ENCODE measurements around the gene ISOC2. TPM values are rescaled to one million over a fixed set of nuclear protein-coding genes. Genes with fewer than 3 reads are reported as not detected.
A peak's percentile ranks its signal among the peaks of the same experiment; 100 is the strongest.

Gene ISOC2
- total RNA-seq, 6 experiments from 2014 or later = 60.1 to 81.4 (median 66.8) TPM

- no peak for TF ChIP-seq CTCF (IDR thresholded peaks at IDR 0.05)
- DNase-seq = no peak
- peaks cover 16% of the 10 kb centered on the region for H3K27me3 Mint-ChIP-seq (ENCODE audit: insufficient read depth)
- peak overlapping the region; percentile 80 for H3K27ac Mint-ChIP-seq
- H3K4me1 Mint-ChIP-seq (ENCODE audit: low read depth) = peaks cover 33% of the 10 kb centered on the region
- H3K9me3 Mint-ChIP-seq = peaks cover 4% of the 10 kb centered on the region; the same call in 1 of the 2 replicates
- peak overlapping the region; percentile 91 for H3K4me3 Mint-ChIP-seq
- peaks cover 36% of the 10 kb centered on the region for H3K36me3 Mint-ChIP-seq (ENCODE audit: low read depth)
These were observed 55.2 kb downstream of the ISOC2 start for GRCh38 chr19:55406091-55406825.

- DNase-seq = no peak
- peak overlapping the region; percentile 80 for H3K27ac Mint-ChIP-seq
- no peak for TF ChIP-seq CTCF (IDR thresholded peaks at IDR 0.05)
- H3K4me1 Mint-ChIP-seq (ENCODE audit: low read depth) = peaks cover 33% of the 10 kb centered on the region
- H3K9me3 Mint-ChIP-seq = peaks cover 4% of the 10 kb centered on the region; the same call in 1 of the 2 replicates
- peaks cover 38% of the 10 kb centered on the region for H3K36me3 Mint-ChIP-seq (ENCODE audit: low read depth)
- peaks cover 16% of the 10 kb centered on the region for H3K27me3 Mint-ChIP-seq (ENCODE audit: insufficient read depth)
- peak overlapping the region; percentile 91 for H3K4me3 Mint-ChIP-seq
These were observed 55.8 kb downstream of the ISOC2 start for GRCh38 chr19:55405638-55406037.

Other genes starting within 250 kb of the ISOC2 start
- gene TMEM86B, start 232.9 kb downstream of the ISOC2 start, total RNA-seq (2021; fragmentation: NEBNext Ultra II Directional; extraction: Animal tissue kit (Norgen Biotek cat#: 25700)) = 1 to 10 TPM; 1.8 to 2.7 (median 2.0) TPM
- 10 to 100 TPM; 85.8 to 93.7 (median 88.9) TPM for gene PPP6R1, start 202.6 kb downstream of the ISOC2 start, total RNA-seq (2021; fragmentation: NEBNext Ultra II Directional; extraction: Animal tissue kit (Norgen Biotek cat#: 25700))
- 10 to 100 TPM; 37.5 to 43.1 (median 42.5) TPM for gene HSPBP1, start 181.5 kb downstream of the ISOC2 start, total RNA-seq (2021; fragmentation: NEBNext Ultra II Directional; extraction: Animal tissue kit (Norgen Biotek cat#: 25700))
- gene BRSK1, start 177.6 kb downstream of the ISOC2 start, total RNA-seq (2021; fragmentation: NEBNext Ultra II Directional; extraction: Animal tissue kit (Norgen Biotek cat#: 25700)) = 10 to 100 TPM; 10.9 to 12.0 (median 11.3) TPM
- not detected for gene TMEM150B, start 136.3 kb downstream of the ISOC2 start, total RNA-seq (2021; fragmentation: NEBNext Ultra II Directional; extraction: Animal tissue kit (Norgen Biotek cat#: 25700))
- gene KMT5C, start 121.8 kb downstream of the ISOC2 start, total RNA-seq (2021; fragmentation: NEBNext Ultra II Directional; extraction: Animal tissue kit (Norgen Biotek cat#: 25700)) = 1 to 10 TPM; 3.8 to 6.2 (median 4.4) TPM
- not detected for gene COX6B2, start 106.9 kb downstream of the ISOC2 start, total RNA-seq (2021; fragmentation: NEBNext Ultra II Directional; extraction: Animal tissue kit (Norgen Biotek cat#: 25700))
- under 1 TPM in 1 of 6 experiments, not detected in 5; 0.05 TPM for gene GARIN5B, start 98.4 kb downstream of the ISOC2 start, total RNA-seq (2021; fragmentation: NEBNext Ultra II Directional; extraction: Animal tissue kit (Norgen Biotek cat#: 25700))
- gene IL11, start 91.2 kb downstream of the ISOC2 start, total RNA-seq (2021; fragmentation: NEBNext Ultra II Directional; extraction: Animal tissue kit (Norgen Biotek cat#: 25700)) = 10 to 100 TPM; 22.2 to 43.4 (median 36.1) TPM
- gene TMEM190, start 84.8 kb downstream of the ISOC2 start, total RNA-seq (2021; fragmentation: NEBNext Ultra II Directional; extraction: Animal tissue kit (Norgen Biotek cat#: 25700)) = 1 to 10 TPM in 1 of 6 experiments, under 1 TPM in 2, not detected in 3; 0.33 to 1.1 (median 0.61) TPM
- 1 to 10 TPM in 2 of 6 experiments, under 1 TPM in 4; 0.26 to 2.4 (median 0.64) TPM for gene TMEM238, start 77.3 kb downstream of the ISOC2 start, total RNA-seq (2021; fragmentation: NEBNext Ultra II Directional; extraction: Animal tissue kit (Norgen Biotek cat#: 25700))
- 1,000 to 10,000 TPM; 2,082 to 2,537 (median 2,362) TPM for gene RPL28, start 75.7 kb downstream of the ISOC2 start, total RNA-seq (2021; fragmentation: NEBNext Ultra II Directional; extraction: Animal tissue kit (Norgen Biotek cat#: 25700))
- gene UBE2S, start 53.9 kb downstream of the ISOC2 start, total RNA-seq (2021; fragmentation: NEBNext Ultra II Directional; extraction: Animal tissue kit (Norgen Biotek cat#: 25700)) = 100 to 1,000 TPM; 181 to 356 (median 309) TPM
- gene SHISA7, start 18.3 kb downstream of the ISOC2 start, total RNA-seq (2021; fragmentation: NEBNext Ultra II Directional; extraction: Animal tissue kit (Norgen Biotek cat#: 25700)) = not detected
- not detected for gene C19orf85, start 3.1 kb upstream of the ISOC2 start, total RNA-seq (2021; fragmentation: NEBNext Ultra II Directional; extraction: Animal tissue kit (Norgen Biotek cat#: 25700))
- 10 to 100 TPM in 2 of 6 experiments, 1 to 10 TPM in 4; 8.6 to 11.3 (median 9.5) TPM for gene ZNF628, start 15.0 kb upstream of the ISOC2 start, total RNA-seq (2021; fragmentation: NEBNext Ultra II Directional; extraction: Animal tissue kit (Norgen Biotek cat#: 25700))
- 10 to 100 TPM; 53.3 to 72.0 (median 61.3) TPM for gene NAT14, start 23.5 kb upstream of the ISOC2 start, total RNA-seq (2021; fragmentation: NEBNext Ultra II Directional; extraction: Animal tissue kit (Norgen Biotek cat#: 25700))
- gene SSC5D, start 26.8 kb upstream of the ISOC2 start, total RNA-seq (2021; fragmentation: NEBNext Ultra II Directional; extraction: Animal tissue kit (Norgen Biotek cat#: 25700)) = 10 to 100 TPM; 47.7 to 59.9 (median 51.9) TPM
- gene SBK2, start 75.5 kb upstream of the ISOC2 start, total RNA-seq (2021; fragmentation: NEBNext Ultra II Directional; extraction: Animal tissue kit (Norgen Biotek cat#: 25700)) = not detected
- gene SBK3, start 83.9 kb upstream of the ISOC2 start, total RNA-seq (2021; fragmentation: NEBNext Ultra II Directional; extraction: Animal tissue kit (Norgen Biotek cat#: 25700)) = not detected
- 10 to 100 TPM; 19.0 to 24.3 (median 22.0) TPM for gene ZNF579, start 119.2 kb upstream of the ISOC2 start, total RNA-seq (2021; fragmentation: NEBNext Ultra II Directional; extraction: Animal tissue kit (Norgen Biotek cat#: 25700))
- 10 to 100 TPM in 5 of 6 experiments, 1 to 10 TPM in 1; 9.9 to 13.1 (median 11.9) TPM for gene FIZ1, start 137.9 kb upstream of the ISOC2 start, total RNA-seq (2021; fragmentation: NEBNext Ultra II Directional; extraction: Animal tissue kit (Norgen Biotek cat#: 25700))
- gene ZNF524, start 138.6 kb upstream of the ISOC2 start, total RNA-seq (2021; fragmentation: NEBNext Ultra II Directional; extraction: Animal tissue kit (Norgen Biotek cat#: 25700)) = 10 to 100 TPM in 5 of 6 experiments, 1 to 10 TPM in 1; 9.3 to 12.0 (median 10.7) TPM
- 10 to 100 TPM; 13.3 to 14.1 (median 13.8) TPM for gene ZNF865, start 144.0 kb upstream of the ISOC2 start, total RNA-seq (2021; fragmentation: NEBNext Ultra II Directional; extraction: Animal tissue kit (Norgen Biotek cat#: 25700))
- gene ZNF784, start 162.9 kb upstream of the ISOC2 start, total RNA-seq (2021; fragmentation: NEBNext Ultra II Directional; extraction: Animal tissue kit (Norgen Biotek cat#: 25700)) = 1 to 10 TPM; 4.6 to 5.3 (median 4.8) TPM
- gene ZNF580, start 179.4 kb upstream of the ISOC2 start, total RNA-seq (2021; fragmentation: NEBNext Ultra II Directional; extraction: Animal tissue kit (Norgen Biotek cat#: 25700)) = 10 to 100 TPM; 51.0 to 60.5 (median 57.7) TPM
- gene ZNF581, start 182.0 kb upstream of the ISOC2 start, total RNA-seq (2021; fragmentation: NEBNext Ultra II Directional; extraction: Animal tissue kit (Norgen Biotek cat#: 25700)) = 10 to 100 TPM; 20.1 to 25.8 (median 21.9) TPM
- gene CCDC106, start 186.6 kb upstream of the ISOC2 start, total RNA-seq (2021; fragmentation: NEBNext Ultra II Directional; extraction: Animal tissue kit (Norgen Biotek cat#: 25700)) = 10 to 100 TPM; 12.9 to 17.4 (median 14.0) TPM
- 100 to 1,000 TPM; 212 to 241 (median 226) TPM for gene U2AF2, start 193.4 kb upstream of the ISOC2 start, total RNA-seq (2021; fragmentation: NEBNext Ultra II Directional; extraction: Animal tissue kit (Norgen Biotek cat#: 25700))
- 100 to 1,000 TPM; 176 to 191 (median 185) TPM for gene EPN1, start 213.6 kb upstream of the ISOC2 start, total RNA-seq (2021; fragmentation: NEBNext Ultra II Directional; extraction: Animal tissue kit (Norgen Biotek cat#: 25700))

All from HFFc6 (cell line).